A549 (cell line): Measurements from ENCODE around the gene FGF14. TPM values are rescaled to one million over a fixed set of nuclear protein-coding genes. Genes with fewer than 3 reads are reported as not detected.

Experiments
- ATAC-seq, 2 experiments: fragments of 200-7000 bp in 1 of 2; fragments of >200 bp in 1 of 2; cut with Nextera tagmentation in 1 of 2; cut with Tn5 transposase in 1 of 2; 3 replicates each; pipeline versions ENCODE4 v1.8.0 to v1.9.1; 2018 to 2020; ENCODE audit warnings: mild to moderate bottlenecking in 1 of 2, moderate library complexity in 1 of 2
- CTCF ChIA-PET: fragments of 300-600 bp; sonication (Branson Sonifier 250); formaldehyde crosslinking; extraction: SDS; loops from one replicate; lab custom pipeline; 2021; ENCODE audit warnings: antibody characterized with exemption, inconsistent platforms; lab: Yijun Ruan, JAX
- POLR2A ChIA-PET: fragments of 350-600 bp; formaldehyde crosslinking; extraction: SDS; loops from one replicate; lab custom pipeline; 2021; ENCODE audit warnings: antibody characterized with exemption, inconsistent platforms; lab: Yijun Ruan, JAX
- DNase-seq, 2 experiments: peaks; one replicate each; pipeline versions ENCODE4 v3.0.0 to v3.0.0-alpha.2; 2011 to 2016; ENCODE audit warnings: low read depth in 1 of 2, low spot score in 1 of 2
- FAIRE-seq: peaks from 2 replicates; lab custom pipeline; 2011; peaks lifted over from hg19 to GRCh38; lab: Jason Lieb, UNC
- H3K27ac ChIP-seq, 2 experiments: fragments of >200 bp; sonication (Bioruptor Twin); formaldehyde crosslinking; 3 replicates each; pipeline ENCODE4 v1.5.1; 2016 to 2017
- H3K4me1 ChIP-seq: fragments of >200 bp; sonication (Bioruptor Twin); formaldehyde crosslinking; 3 replicates; pipeline ENCODE4 v1.6.1; 2016
- H3K4me2 ChIP-seq: fragments of >200 bp; sonication (Bioruptor Twin); formaldehyde crosslinking; 3 replicates; pipeline ENCODE4 v1.6.1; 2016
- H3K4me3 ChIP-seq: fragments of >200 bp; sonication (Bioruptor Twin); formaldehyde crosslinking; 3 replicates; pipeline ENCODE4 v1.5.1; 2016
- H3K9me3 ChIP-seq: fragments of >200 bp; sonication (Bioruptor Twin); formaldehyde crosslinking; 3 replicates; pipeline ENCODE4 v1.6.1; 2016
- ATOH8 ChIP-seq: fragments of 250-450 bp; sonication (Bioruptor Pico); IDR thresholded peaks from 2 replicates; pipeline ENCODE4 v1.5.0; 2020; ENCODE audit warnings: low read depth, mild to moderate bottlenecking, moderate library complexity
- CBX2 ChIP-seq: fragments of 200-600 bp; sonication (generic); IDR thresholded peaks from 2 replicates; pipeline ENCODE4 v1.6.1; 2016; ENCODE audit warnings: low read depth, mild to moderate bottlenecking, borderline replicate concordance
- CEBPB ChIP-seq, 2 experiments: fragments of >200 bp in 1 of 2; sonication (Bioruptor Twin) in 1 of 2; formaldehyde crosslinking in 1 of 2; IDR thresholded peaks; 2 replicates each; pipeline ENCODE4 v1.6.1; 2012 to 2016
- CHD2 ChIP-seq: fragments of 150-350 bp; IDR thresholded peaks from 2 replicates; pipeline ENCODE4 v1.6.1; 2014; ENCODE audit warnings: low read length; ENCODE audit not compliant: partially characterized antibody
- CHD4 ChIP-seq: fragments of 200-600 bp; sonication (generic); IDR thresholded peaks from 2 replicates; pipeline ENCODE4 v1.6.1; 2016; ENCODE audit warnings: antibody characterized with exemption, mild to moderate bottlenecking, borderline replicate concordance
- CTCF ChIP-seq: fragments of >200 bp; sonication (Bioruptor Twin); formaldehyde crosslinking; IDR thresholded peaks from 3 replicates; pipeline ENCODE4 v1.5.1; 2016
- E2F6 ChIP-seq: IDR thresholded peaks from 2 replicates; pipeline ENCODE4 v1.6.1; 2012; ENCODE audit warnings: low read depth, borderline replicate concordance
- ELK1 ChIP-seq: fragments of 150-350 bp; IDR thresholded peaks from 2 replicates; pipeline ENCODE4 v1.6.1; 2014; ENCODE audit warnings: low read depth, mild to moderate bottlenecking, low read length
- EP300 ChIP-seq, 2 experiments: fragments of >200 bp; sonication (Bioruptor Twin); formaldehyde crosslinking; IDR thresholded peaks; 2 replicates in 1 of 2; 3 replicates in 1 of 2; pipeline ENCODE4 v1.6.1; 2016 to 2017
- ESRRA ChIP-seq: fragments of 150-350 bp; IDR thresholded peaks from 2 replicates; pipeline ENCODE4 v1.6.1; 2014; ENCODE audit warnings: mild to moderate bottlenecking, low read length, borderline replicate concordance
- FOSB ChIP-seq: fragments of 250-450 bp; sonication (Bioruptor Pico); IDR thresholded peaks from 2 replicates; pipeline ENCODE4 v1.5.0; 2020; ENCODE audit warnings: mild to moderate bottlenecking, moderate library complexity
- FOXS1 ChIP-seq: fragments of 250-450 bp; sonication (Bioruptor Pico); IDR thresholded peaks from 2 replicates; pipeline ENCODE4 v1.5.0; 2020; ENCODE audit warnings: mild to moderate bottlenecking, moderate library complexity
- HES2 ChIP-seq: fragments of >200 bp; sonication (Bioruptor Twin); formaldehyde crosslinking; IDR thresholded peaks from 2 replicates; pipeline ENCODE4 v1.6.1; 2016
- HOXA7 ChIP-seq: fragments of 250-450 bp; sonication (Bioruptor Pico); IDR thresholded peaks from 2 replicates; pipeline ENCODE4 v1.5.0; 2020; ENCODE audit warnings: mild to moderate bottlenecking, moderate library complexity
- HOXB5 ChIP-seq: fragments of 250-450 bp; sonication (Bioruptor Pico); IDR thresholded peaks from 2 replicates; pipeline ENCODE4 v1.5.0; 2020; ENCODE audit warnings: mild to moderate bottlenecking, moderate library complexity
- MYC ChIP-seq: IDR thresholded peaks from 2 replicates; pipeline ENCODE4 v1.6.1; 2012; ENCODE audit warnings: mild to moderate bottlenecking, inconsistent platforms, low read length, improper control_type of control experiment, borderline replicate concordance
- NPAS2 ChIP-seq: fragments of 250-450 bp; sonication (Bioruptor Pico); IDR thresholded peaks from 2 replicates; pipeline ENCODE4 v1.8.0; 2022; ENCODE audit warnings: mild to moderate bottlenecking, moderate library complexity, borderline replicate concordance
- POLR2AphosphoS2 ChIP-seq: conservative IDR thresholded peaks from 2 replicates; pipeline ENCODE4 v1.6.1; 2012; ENCODE audit warnings: low read length, improper control_type of control experiment, inconsistent platforms
- RAD21 ChIP-seq, 2 experiments: fragments of >200 bp in 1 of 2; sonication (Bioruptor Twin) in 1 of 2; formaldehyde crosslinking in 1 of 2; IDR thresholded peaks in 1 of 2; conservative IDR thresholded peaks in 1 of 2; 2 replicates in 1 of 2; 3 replicates in 1 of 2; pipeline ENCODE4 v1.6.1; 2012 to 2018; ENCODE audit warnings: inconsistent platforms in 1 of 2
- REST ChIP-seq: fragments of 200-600 bp; sonication (generic); IDR thresholded peaks from 2 replicates; pipeline ENCODE4 v1.6.1; 2016; ENCODE audit warnings: antibody characterized with exemption, mild to moderate bottlenecking, moderate library complexity
- SMC3 ChIP-seq: fragments of >200 bp; sonication (Bioruptor Twin); formaldehyde crosslinking; IDR thresholded peaks from 3 replicates; pipeline ENCODE4 v1.6.1; 2018; ENCODE audit warnings: inconsistent platforms
- SREBF2 ChIP-seq: fragments of 450-650 bp; IDR thresholded peaks from 2 replicates; pipeline ENCODE4 v1.6.1; 2014; ENCODE audit warnings: mild to moderate bottlenecking, moderate library complexity
- USF2 ChIP-seq: fragments of 450-650 bp; IDR thresholded peaks from 2 replicates; pipeline ENCODE4 v1.6.1; 2014; ENCODE audit warnings: antibody characterized with exemption
- ZC3H11A ChIP-seq: fragments of 450-650 bp; IDR thresholded peaks from 2 replicates; pipeline ENCODE4 v1.6.1; 2014; ENCODE audit warnings: antibody characterized with exemption, mild to moderate bottlenecking
- ZNF302 ChIP-seq: fragments of 250-450 bp; sonication (Bioruptor Pico); IDR thresholded peaks from 2 replicates; pipeline ENCODE4 v1.9.0; 2021; ENCODE audit warnings: inconsistent platforms, mild to moderate bottlenecking, moderate library complexity
- WGBS: methylation state at CpG from one replicate; pipeline ENCODE4 v1.1.6; 2017; ENCODE audit errors: missing lambda C conversion rate; 5-methylcytosine and 5-hydroxymethylcytosine counted together
- polyA plus RNA-seq, 4 experiments: library from polyadenylated mRNA; depleted of rRNA in 3 of 4; stranded (reverse); fragments of >200 nt; fragmentation: RNase III in 1 of 4; extraction: RNeasy Plus Mini Kit Qiagen cat#74134 plus additional on column Dnase treatment in 1 of 4; gene quantifications; 2 replicates in 3 of 4; 3 replicates in 1 of 4; pipeline ENCODE4 v1.2.3, GENCODE V29; 2011 to 2017

The FGF14 gene
- polyA plus RNA-seq, 2 of the 4 experiments (the other 2 are of a cell fraction): not detected

GRCh38 chr13:101700598-101700997 lies 701.2 kb downstream of the FGF14 start:
- Histone ChIP-seq H3K9me3 (no peaks in the 10 kb centered on the region), H3K4me2 (no peak overlapping the region), H3K4me3 (no peak overlapping the region), H3K27ac (no peak overlapping the region), H3K4me1 (no peaks in the 10 kb centered on the region)
- ATAC-seq (no peak), DNase-seq (no peak), FAIRE-seq (no peak)
- ChIA-PET CTCF (no interaction called here), POLR2A (no interaction called here)
- WGBS: 49% methylated on average over 3 of the region's 3 CpGs
- no peak for TF ChIP-seq E2F6
- no peak for TF ChIP-seq CEBPB (IDR thresholded peaks at IDR 0.05)
- TF ChIP-seq NPAS2 (CRISPR knock-in tag): no peak
- no peak for TF ChIP-seq ELK1
- no peak for TF ChIP-seq ESRRA
- no peak for TF ChIP-seq HES2

GRCh38 chr13:101698400-101698799 lies 703.4 kb downstream of the FGF14 start:
- WGBS: 52% methylated on average over 2 of the region's 2 CpGs

More at GRCh38 chr13:101698400-101698799, 703.4 kb downstream of the FGF14 start:
- Histone ChIP-seq H3K9me3 (no peaks in the 10 kb centered on the region), H3K27ac (no peak overlapping the region), H3K4me3 (no peak overlapping the region), H3K4me1 (no peaks in the 10 kb centered on the region), H3K4me2 (no peak overlapping the region)
- ChIA-PET CTCF (no interaction called here), POLR2A (no interaction called here)
- TF ChIP-seq HOXA7 (CRISPR knock-in tag) (no peak), CHD4 (no peak), ZNF302 (CRISPR knock-in tag) (no peak), FOSB (CRISPR knock-in tag) (no peak), SMC3 (no peak), FOXS1 (no peak), CTCF (no peak), CHD2 (no peak), MYC (no peak), USF2 (no peak), HOXB5 (CRISPR knock-in tag) (no peak), RAD21 (conservative IDR thresholded peaks at IDR 0.05 in 1 of 2, IDR thresholded peaks at IDR 0.05 in 1 of 2) (no peak), EP300 (IDR thresholded peaks at IDR 0.05) (no peak), HES2 (no peak), SREBF2 (no peak), ZC3H11A (no peak), REST (no peak), POLR2AphosphoS2 (no peak), CBX2 (no peak), ATOH8 (no peak)
- ATAC-seq (no peak), DNase-seq (no peak), FAIRE-seq (no peak)
